Testis (tissue), 2 donors: Measurements from ENCODE around the gene AGBL2.

Experiments
- POLR2A ChIP-seq: fragments of 450-650 bp; IDR thresholded peaks from one replicate; pipeline ENCODE4 v1.6.1; 2017; ENCODE audit warnings: antibody characterized with exemption, mild to moderate bottlenecking, moderate library complexity
- TF ChIP-seq, protein P1 (sequence below), 3 experiments: fragments of 450-650 bp in 2 of 3; fragments of 200-600 bp in 1 of 3; sonication (generic) in 1 of 3; IDR thresholded peaks; one replicate each; pipeline ENCODE4 v1.5.1; 2016 to 2019; ENCODE audit warnings: antibody characterized with exemption in 3 of 3, mild to moderate bottlenecking in 2 of 3, moderate library complexity in 1 of 3

DNA sequence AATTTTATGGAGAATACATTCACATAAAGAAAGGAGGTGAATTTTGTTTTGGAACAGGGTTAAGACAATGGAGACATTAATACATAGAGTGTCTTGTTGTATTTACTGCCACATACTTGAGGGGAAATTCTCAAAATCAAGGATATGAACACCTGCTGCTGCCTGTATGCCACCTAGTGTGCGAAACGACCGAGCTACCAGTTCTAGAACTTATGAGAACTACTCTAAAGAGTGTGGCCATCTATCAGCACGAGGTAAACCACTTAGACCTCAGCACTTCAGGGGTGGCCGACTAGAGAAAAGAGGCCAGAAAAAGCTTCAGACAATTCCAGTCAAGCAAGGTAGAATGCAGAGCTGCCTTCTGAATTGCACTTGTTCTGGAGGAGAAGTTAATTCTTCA is 1.5 kb upstream of the AGBL2 start:
- TF ChIP-seq, protein P1, sequence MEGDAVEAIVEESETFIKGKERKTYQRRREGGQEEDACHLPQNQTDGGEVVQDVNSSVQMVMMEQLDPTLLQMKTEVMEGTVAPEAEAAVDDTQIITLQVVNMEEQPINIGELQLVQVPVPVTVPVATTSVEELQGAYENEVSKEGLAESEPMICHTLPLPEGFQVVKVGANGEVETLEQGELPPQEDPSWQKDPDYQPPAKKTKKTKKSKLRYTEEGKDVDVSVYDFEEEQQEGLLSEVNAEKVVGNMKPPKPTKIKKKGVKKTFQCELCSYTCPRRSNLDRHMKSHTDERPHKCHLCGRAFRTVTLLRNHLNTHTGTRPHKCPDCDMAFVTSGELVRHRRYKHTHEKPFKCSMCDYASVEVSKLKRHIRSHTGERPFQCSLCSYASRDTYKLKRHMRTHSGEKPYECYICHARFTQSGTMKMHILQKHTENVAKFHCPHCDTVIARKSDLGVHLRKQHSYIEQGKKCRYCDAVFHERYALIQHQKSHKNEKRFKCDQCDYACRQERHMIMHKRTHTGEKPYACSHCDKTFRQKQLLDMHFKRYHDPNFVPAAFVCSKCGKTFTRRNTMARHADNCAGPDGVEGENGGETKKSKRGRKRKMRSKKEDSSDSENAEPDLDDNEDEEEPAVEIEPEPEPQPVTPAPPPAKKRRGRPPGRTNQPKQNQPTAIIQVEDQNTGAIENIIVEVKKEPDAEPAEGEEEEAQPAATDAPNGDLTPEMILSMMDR (IDR thresholded peaks at IDR 0.05), result no peak
- TF ChIP-seq POLR2A, result no peak
